DOHH2 (cell line): ENCODE data around the gene SPSB1.

Experiments used
- H3F3A ChIP-seq: fragments of 200-600 bp; sonication (generic), shearing (Covaris generic); 2 replicates; pipeline ENCODE4 v1.6.0; 2016; ENCODE audit warnings: antibody characterized with exemption, mild to moderate bottlenecking; ENCODE audit not compliant: control insufficient read depth, insufficient read depth
- H3K27ac ChIP-seq: fragments of 200-600 bp; sonication (generic); 2 replicates; pipeline ENCODE4 v1.5.1; 2014; ENCODE audit warnings: low read depth, mild to moderate bottlenecking, low read length, moderate library complexity
- H3K27me3 ChIP-seq: fragments of 200-600 bp; sonication (generic); 2 replicates; pipeline ENCODE4 v1.6.1; 2014; ENCODE audit warnings: mild to moderate bottlenecking, low read length, mixed read lengths; ENCODE audit not compliant: control insufficient read depth
- H3K36me3 ChIP-seq: fragments of 200-600 bp; sonication (generic); 2 replicates; pipeline ENCODE4 v1.6.1; 2014; ENCODE audit warnings: mild to moderate bottlenecking, low read length, moderate library complexity, mixed read lengths; ENCODE audit not compliant: control insufficient read depth
- H3K4me1 ChIP-seq: fragments of 200-600 bp; sonication (generic); 2 replicates; pipeline ENCODE4 v1.6.1; 2014; ENCODE audit warnings: mild to moderate bottlenecking, low read length, mixed read lengths; ENCODE audit not compliant: control insufficient read depth
- H3K4me2 ChIP-seq: fragments of 200-600 bp; sonication (generic); 2 replicates; pipeline ENCODE4 v1.6.0; 2014; ENCODE audit warnings: mild to moderate bottlenecking, low read length, moderate library complexity
- H3K4me3 ChIP-seq: fragments of 200-600 bp; sonication (generic); 2 replicates; pipeline ENCODE4 v1.5.1; 2014; ENCODE audit warnings: mild to moderate bottlenecking, low read length, mixed read lengths
- H3K79me2 ChIP-seq: fragments of 200-600 bp; sonication (generic); 2 replicates; pipeline ENCODE4 v1.6.1; 2014; ENCODE audit warnings: mild to moderate bottlenecking, low read length, mixed read lengths; ENCODE audit not compliant: control insufficient read depth
- H3K9me2 ChIP-seq: fragments of 200-600 bp; sonication (generic); replicated peaks from 2 replicates; pipeline ENCODE4 v1.6.1; 2014; ENCODE audit warnings: mild to moderate bottlenecking, low read length, mixed read lengths; ENCODE audit not compliant: control insufficient read depth
- H3K9me3 ChIP-seq: fragments of 200-600 bp; sonication (generic); 2 replicates; pipeline ENCODE4 v1.6.1; 2014; ENCODE audit warnings: antibody characterized with exemption, low read length, mixed read lengths; ENCODE audit not compliant: control insufficient read depth, insufficient read depth
- H4K20me1 ChIP-seq: fragments of 200-600 bp; sonication (generic); 2 replicates; pipeline ENCODE4 v1.6.0; 2014; ENCODE audit warnings: low read depth, mild to moderate bottlenecking, antibody characterized with exemption, low read length, moderate library complexity; ENCODE audit not compliant: control insufficient read depth, insufficient read depth
- CTCF ChIP-seq: fragments of 200-600 bp; sonication (generic); IDR thresholded peaks from one replicate; pipeline ENCODE4 v1.5.1; 2014; ENCODE audit warnings: antibody characterized with exemption, mild to moderate bottlenecking, low read depth, low read length; ENCODE audit not compliant: poor library complexity, severe bottlenecking
- EZH2phosphoT487 ChIP-seq: fragments of 200-600 bp; sonication (generic); IDR thresholded peaks from 2 replicates; pipeline ENCODE4 v1.6.1; 2017; ENCODE audit warnings: borderline replicate concordance, mild to moderate bottlenecking, antibody characterized with exemption, low read length, moderate library complexity, mixed read lengths

SPSB1 gene

GRCh38 chr1:9269078-9269501, 23.6 kb upstream of the SPSB1 start:
- H3K9me3 ChIP-seq: no peaks in the 10 kb centered on the region
- H3K79me2 ChIP-seq: no peaks in the 10 kb centered on the region
- no peaks in the 10 kb centered on the region for H3K9me2 ChIP-seq
- TF ChIP-seq EZH2phosphoT487: no peak
- TF ChIP-seq CTCF: no peak
- H4K20me1 ChIP-seq: no peaks in the 10 kb centered on the region
- no peaks in the 10 kb centered on the region for H3F3A ChIP-seq
- no peak overlapping the region for H3K27ac ChIP-seq
- no peak overlapping the region for H3K4me2 ChIP-seq
- H3K4me1 ChIP-seq: peaks cover 6% of the 10 kb centered on the region
- no peaks in the 10 kb centered on the region for H3K36me3 ChIP-seq
- H3K4me3 ChIP-seq: no peak overlapping the region
- no peaks in the 10 kb centered on the region for H3K27me3 ChIP-seq

GRCh38 chr1:9269721-9270120, 23.0 kb upstream of the SPSB1 start:
- Histone ChIP-seq H4K20me1 (no peaks in the 10 kb centered on the region), H3K36me3 (no peaks in the 10 kb centered on the region), H3K27me3 (no peaks in the 10 kb centered on the region), H3K79me2 (no peaks in the 10 kb centered on the region), H3K4me1 (peaks cover 6% of the 10 kb centered on the region), H3K9me2 (no peaks in the 10 kb centered on the region), H3K4me2 (no peak overlapping the region), H3K9me3 (no peaks in the 10 kb centered on the region), H3K4me3 (no peak overlapping the region), H3K27ac (no peak overlapping the region), H3F3A (no peaks in the 10 kb centered on the region)
- TF ChIP-seq EZH2phosphoT487: no peak
- TF ChIP-seq CTCF: no peak

- no peaks in the 10 kb centered on the region for H3F3A ChIP-seq
- no peak overlapping the region for H3K4me2 ChIP-seq
- no peaks in the 10 kb centered on the region for H3K79me2 ChIP-seq
- H3K27ac ChIP-seq: no peak overlapping the region
- TF ChIP-seq EZH2phosphoT487: no peak
- TF ChIP-seq CTCF: no peak
- H3K4me1 ChIP-seq: peaks cover 6% of the 10 kb centered on the region
- H4K20me1 ChIP-seq: no peaks in the 10 kb centered on the region
- peaks cover 3% of the 10 kb centered on the region; the same call in 1 of the 2 replicates for H3K27me3 ChIP-seq
- H3K9me2 ChIP-seq: no peaks in the 10 kb centered on the region
- H3K9me3 ChIP-seq: no peaks in the 10 kb centered on the region
- H3K36me3 ChIP-seq: no peaks in the 10 kb centered on the region
- no peak overlapping the region for H3K4me3 ChIP-seq
These were observed 22.3 kb upstream of the SPSB1 start for GRCh38 chr1:9270290-9270883.
